Adipocyte (in vitro differentiated cells): ENCODE data around the gene SFSWAP.

Experiments
- DNase-seq: peaks from one replicate; pipeline ENCODE4 v3.0.0-alpha.2; 2015; ENCODE audit warnings: low read depth
- H3K27me3 ChIP-seq: replicated peaks from 2 replicates; pipeline ENCODE4 v1.7.0; 2013; ENCODE audit warnings: mild to moderate bottlenecking, low read length, moderate library complexity; ENCODE audit not compliant: control insufficient read depth, insufficient read depth
- H3K36me3 ChIP-seq: 2 replicates; pipeline ENCODE4 v1.7.0; 2013; ENCODE audit warnings: low read length, mild to moderate bottlenecking, moderate library complexity; ENCODE audit not compliant: control insufficient read depth, insufficient read depth, severe bottlenecking
- H3K4me1 ChIP-seq: 2 replicates; pipeline ENCODE4 v1.7.0; 2013; ENCODE audit warnings: mild to moderate bottlenecking, low read length, moderate library complexity; ENCODE audit not compliant: control insufficient read depth, insufficient read depth
- H3K4me3 ChIP-seq: 2 replicates; pipeline ENCODE4 v1.7.0; 2013; ENCODE audit warnings: mild to moderate bottlenecking, low read length, moderate library complexity
- H3K9ac ChIP-seq: 2 replicates; pipeline ENCODE4 v1.7.0; 2013; ENCODE audit warnings: mild to moderate bottlenecking, low read length, moderate library complexity
- H3K9me3 ChIP-seq: 2 replicates; pipeline ENCODE4 v1.7.0; 2013; ENCODE audit warnings: mild to moderate bottlenecking, low read length, moderate library complexity; ENCODE audit not compliant: control insufficient read depth

SFSWAP gene

DNA sequence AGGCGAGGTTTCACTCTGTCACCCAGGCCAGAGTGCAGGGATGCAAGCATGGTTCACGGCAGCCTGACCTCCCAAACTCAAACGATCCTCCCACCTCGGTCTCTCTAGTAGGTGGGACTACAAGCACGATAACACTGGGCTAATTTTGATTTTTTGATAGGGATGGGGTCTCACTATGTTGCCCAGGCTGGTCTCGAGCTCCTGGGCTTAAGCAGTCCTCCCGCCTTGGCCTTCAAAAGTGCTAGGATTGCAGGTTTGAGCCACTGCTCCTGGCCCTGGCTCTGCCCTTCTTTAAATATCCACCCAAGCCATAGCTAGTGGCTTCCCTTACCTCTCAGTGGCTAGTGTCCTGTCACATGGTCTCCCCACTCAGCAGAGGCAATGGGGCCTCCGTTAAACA, 17.8 kb downstream of the SFSWAP start:
- Histone ChIP-seq H3K27me3 (no peaks in the 10 kb centered on the region), H3K36me3 (peaks cover 85% of the 10 kb centered on the region), H3K4me1 (no peaks in the 10 kb centered on the region), H3K4me3 (no peak overlapping the region), H3K9me3 (no peaks in the 10 kb centered on the region), H3K9ac (no peak overlapping the region)
- DNase-seq = no peak

DNA sequence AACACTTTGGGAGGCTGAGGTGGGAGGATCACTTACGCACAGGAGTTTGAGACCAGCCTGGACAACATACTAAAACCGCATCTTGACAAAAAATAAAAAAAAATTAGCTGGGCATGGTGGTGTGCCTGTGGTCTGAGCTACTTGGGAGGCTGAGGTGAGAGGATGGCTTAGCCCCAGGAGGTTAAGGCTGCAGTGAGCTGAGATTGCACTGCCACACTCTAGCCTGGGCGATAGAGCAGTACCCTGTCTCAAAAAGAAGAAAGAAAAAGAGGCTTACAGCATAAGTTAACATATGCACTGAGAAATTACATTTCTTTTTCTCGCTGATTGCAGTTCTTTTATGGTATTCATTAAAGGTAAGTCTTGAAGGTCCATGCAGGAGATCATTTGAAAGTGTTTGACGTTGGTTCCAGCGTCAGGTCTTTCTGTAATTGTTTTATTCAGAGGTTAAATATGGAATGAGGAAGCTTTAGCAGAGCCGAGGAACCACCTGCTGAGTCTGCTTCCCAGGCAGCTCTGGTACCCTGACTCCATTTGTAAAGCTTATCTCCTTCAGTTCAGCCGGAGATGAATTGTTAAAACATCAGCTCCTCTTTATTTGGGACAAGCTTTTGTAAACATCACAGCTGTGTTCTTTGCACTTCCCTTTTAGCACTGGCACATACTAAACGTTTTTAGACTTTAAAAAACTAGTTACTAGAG, 18.5 kb downstream of the SFSWAP start:
- Histone ChIP-seq H3K9me3 (no peaks in the 10 kb centered on the region), H3K36me3 (peaks cover 92% of the 10 kb centered on the region), H3K9ac (no peak overlapping the region), H3K4me1 (no peaks in the 10 kb centered on the region), H3K27me3 (no peaks in the 10 kb centered on the region), H3K4me3 (no peak overlapping the region)
- DNase-seq = no peak

- no peaks in the 10 kb centered on the region for H3K9me3 ChIP-seq
- no peaks in the 10 kb centered on the region for H3K4me1 ChIP-seq
- peaks cover 79% of the 10 kb centered on the region for H3K36me3 ChIP-seq
- H3K4me3 ChIP-seq = no peak overlapping the region
- H3K27me3 ChIP-seq = no peaks in the 10 kb centered on the region
- no peak for DNase-seq
- H3K9ac ChIP-seq = no peak overlapping the region
These were observed 22.2 kb downstream of the SFSWAP start for GRCh38 chr12:131732996-131733615.

- Histone ChIP-seq H3K9me3 (no peaks in the 10 kb centered on the region), H3K36me3 (peaks cover 78% of the 10 kb centered on the region), H3K27me3 (no peaks in the 10 kb centered on the region), H3K9ac (no peak overlapping the region), H3K4me3 (no peak overlapping the region), H3K4me1 (peaks cover under 1% of the 10 kb centered on the region)
- no peak for DNase-seq
These were observed 23.0 kb downstream of the SFSWAP start for GRCh38 chr12:131733874-131734273.

- no peak for DNase-seq
- H3K9ac ChIP-seq = no peak overlapping the region
- H3K36me3 ChIP-seq = peaks cover 75% of the 10 kb centered on the region
- H3K4me3 ChIP-seq = no peak overlapping the region
- H3K27me3 ChIP-seq = no peaks in the 10 kb centered on the region
- no peaks in the 10 kb centered on the region for H3K9me3 ChIP-seq
- peaks cover 4% of the 10 kb centered on the region for H3K4me1 ChIP-seq
These were observed 23.7 kb downstream of the SFSWAP start for GRCh38 chr12:131734336-131735152.

- H3K27me3 ChIP-seq = no peaks in the 10 kb centered on the region
- H3K4me1 ChIP-seq = peaks cover 4% of the 10 kb centered on the region
- peaks cover 73% of the 10 kb centered on the region for H3K36me3 ChIP-seq
- H3K4me3 ChIP-seq = no peak overlapping the region
- H3K9ac ChIP-seq = no peak overlapping the region
- no peak for DNase-seq
- no peaks in the 10 kb centered on the region for H3K9me3 ChIP-seq
These were observed 24.2 kb downstream of the SFSWAP start for GRCh38 chr12:131735153-131735456.

GRCh38 chr12:131735476-131736445, 24.9 kb downstream of the SFSWAP start:
- Histone ChIP-seq H3K4me1 (peaks cover 4% of the 10 kb centered on the region), H3K9ac (no peak overlapping the region), H3K4me3 (no peak overlapping the region), H3K36me3 (peaks cover 73% of the 10 kb centered on the region), H3K9me3 (no peaks in the 10 kb centered on the region), H3K27me3 (no peaks in the 10 kb centered on the region)
- DNase-seq = peak; percentile 4

- no peaks in the 10 kb centered on the region for H3K27me3 ChIP-seq
- H3K9ac ChIP-seq = no peak overlapping the region
- H3K9me3 ChIP-seq = no peaks in the 10 kb centered on the region
- H3K4me3 ChIP-seq = no peak overlapping the region
- peaks cover 67% of the 10 kb centered on the region for H3K36me3 ChIP-seq
- peaks cover 4% of the 10 kb centered on the region for H3K4me1 ChIP-seq
- no peak for DNase-seq
These were observed 25.7 kb downstream of the SFSWAP start for GRCh38 chr12:131736446-131737149.

DNA sequence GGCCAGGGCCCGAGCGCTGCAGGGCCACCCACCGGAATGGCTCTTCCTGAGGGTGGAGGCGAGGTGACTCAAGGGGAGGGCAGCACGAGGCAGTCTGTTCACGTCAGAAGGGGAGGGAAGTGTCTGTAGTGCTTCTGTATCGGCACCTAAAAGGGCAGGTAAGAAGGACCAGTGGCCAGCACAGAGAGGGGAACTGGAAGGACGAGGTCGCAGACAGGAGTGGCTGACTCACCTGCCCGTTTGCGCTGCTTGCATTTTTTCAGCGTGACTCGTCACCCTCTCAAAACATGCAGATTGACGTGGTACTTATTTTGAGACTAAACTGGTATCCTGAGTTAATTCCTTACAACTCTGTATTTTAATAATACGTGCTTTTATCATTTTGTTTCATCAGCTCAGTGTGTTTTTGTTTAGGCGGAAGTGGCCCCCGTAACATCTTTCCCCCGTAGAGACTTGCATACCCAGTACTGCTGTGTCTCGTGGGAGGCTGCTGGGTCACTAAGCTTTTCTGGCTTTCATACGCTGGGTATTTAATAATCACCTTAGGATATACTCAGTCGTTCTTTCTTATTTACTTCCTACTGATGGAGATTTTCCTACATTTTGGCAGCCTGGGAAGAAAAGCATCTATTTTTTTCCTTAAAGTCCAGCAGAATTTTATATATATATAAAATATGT, 26.4 kb downstream of the SFSWAP start:
- H3K27me3 ChIP-seq = no peaks in the 10 kb centered on the region
- H3K9me3 ChIP-seq = no peaks in the 10 kb centered on the region
- H3K9ac ChIP-seq = no peak overlapping the region
- DNase-seq = peak; percentile 35
- no peak overlapping the region for H3K4me3 ChIP-seq
- H3K4me1 ChIP-seq = peaks cover 11% of the 10 kb centered on the region
- peaks cover 70% of the 10 kb centered on the region for H3K36me3 ChIP-seq

DNA sequence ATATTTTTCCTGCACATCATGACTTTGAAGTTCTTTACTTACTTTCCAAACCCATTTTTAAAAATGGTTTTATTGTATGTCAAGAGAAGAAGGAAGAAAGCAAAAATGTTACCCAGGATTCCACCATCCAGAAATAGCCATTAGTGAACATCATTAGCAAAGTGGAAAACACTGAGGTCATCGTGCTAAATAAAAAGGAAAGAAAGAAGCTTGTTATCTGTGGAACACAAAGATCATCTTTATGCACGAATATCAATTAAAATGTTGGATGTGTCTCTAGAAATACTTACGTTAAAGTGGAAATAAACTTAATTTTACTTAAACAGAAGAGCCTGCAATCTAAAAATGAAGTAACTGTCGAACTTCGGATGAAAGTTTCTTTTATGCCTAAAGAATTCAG, 27.3 kb downstream of the SFSWAP start:
- Histone ChIP-seq H3K27me3 (no peaks in the 10 kb centered on the region), H3K4me1 (peaks cover 13% of the 10 kb centered on the region), H3K9me3 (no peaks in the 10 kb centered on the region), H3K4me3 (no peak overlapping the region), H3K36me3 (peaks cover 70% of the 10 kb centered on the region), H3K9ac (no peak overlapping the region)
- DNase-seq = no peak
